Liver (tissue), 3 donors: ENCODE data around the gene GRM2.

Experiments used
- CTCF ChIP-seq: fragments of 150-350 bp; IDR thresholded peaks from 2 replicates; pipeline ENCODE4 v1.5.1; 2017; ENCODE audit warnings: improper control_type of control experiment, low read depth, low read length; ENCODE audit not compliant: missing input control
- EGR1 ChIP-seq, 2 donors: IDR thresholded peaks; 2 replicates each; pipeline ENCODE4 v1.6.1; 2016 to 2018; ENCODE audit warnings: antibody characterized with exemption in 2 of 2, low read depth in 2 of 2
- JUND ChIP-seq, 2 donors: IDR thresholded peaks; 2 replicates each; pipeline ENCODE4 v1.6.1; 2016; ENCODE audit warnings: antibody characterized with exemption in 2 of 2
- MAX ChIP-seq: IDR thresholded peaks from 2 replicates; pipeline ENCODE4 v1.6.1; 2016; ENCODE audit warnings: antibody characterized with exemption
- RAD21 ChIP-seq, 2 donors: IDR thresholded peaks; 2 replicates each; pipeline ENCODE4 v1.6.1; 2016; ENCODE audit warnings: antibody characterized with exemption in 2 of 2, mild to moderate bottlenecking in 2 of 2
- REST ChIP-seq: IDR thresholded peaks from 2 replicates; pipeline ENCODE4 v1.6.1; 2016; ENCODE audit warnings: antibody characterized with exemption, mild to moderate bottlenecking
- RXRA ChIP-seq, 2 donors: IDR thresholded peaks; 2 replicates each; pipeline ENCODE4 v1.6.1; 2017 to 2018; ENCODE audit warnings: antibody characterized with exemption in 2 of 2, mild to moderate bottlenecking in 1 of 2
- TAF1 ChIP-seq: conservative IDR thresholded peaks from 2 replicates; pipeline ENCODE4 v1.6.1; 2016; ENCODE audit warnings: antibody characterized with exemption, mild to moderate bottlenecking
- YY1 ChIP-seq: IDR thresholded peaks from 2 replicates; pipeline ENCODE4 v1.6.1; 2016; ENCODE audit warnings: antibody characterized with exemption, mild to moderate bottlenecking
- ZBTB33 ChIP-seq: IDR thresholded peaks from 2 replicates; pipeline ENCODE4 v1.6.1; 2016; ENCODE audit warnings: antibody characterized with exemption
- donor health status: healthy.
- donor health status: healthy.

- TF ChIP-seq CTCF (no peak), JUND (IDR thresholded peaks at IDR 0.05) (no peak), MAX (no peak), YY1 (no peak), EGR1 (IDR thresholded peaks at IDR 0.05; ENCODE audit: low read depth in 2 of 2) (no peak), TAF1 (no peak), RAD21 (IDR thresholded peaks at IDR 0.05) (no peak), RXRA (IDR thresholded peaks at IDR 0.05) (no peak), ZBTB33 (no peak), REST (no peak)
Observed at GRCh38 chr3:51680663-51681230, 26.1 kb upstream of the GRM2 start.
